Central memory CD8-positive, alpha-beta T cell (primary cell): ENCODE measurements around the gene SERPIND1.

ENCODE experiments used
- ATAC-seq: fragments of 150-1000 bp; cut with Tn5 transposase; replicated peaks from 2 replicates; pipeline ENCODE4 v1.10.0; 2022; ENCODE audit warnings: mild to moderate bottlenecking, moderate FRiP score, moderate number of reproducible peaks; ENCODE audit not compliant: poor library complexity, severe bottlenecking; ENCODE audit errors: extremely low read depth
- DNase-seq, 2 donors: peaks; one replicate each; pipeline ENCODE4 v3.0.0; 2021; ENCODE audit warnings: low spot score in 2 of 2
- H3K27ac Mint-ChIP-seq: one replicate; pipeline ENCODE4 v1.8.0; 2022; ENCODE audit warnings: low read depth, mild to moderate bottlenecking, moderate library complexity, mixed read lengths
- H3K27me3 Mint-ChIP-seq: one replicate; pipeline ENCODE4 v1.8.0; 2022; ENCODE audit warnings: mixed read lengths
- H3K36me3 Mint-ChIP-seq: one replicate; pipeline ENCODE4 v1.8.0; 2022; ENCODE audit warnings: mild to moderate bottlenecking, moderate library complexity, mixed read lengths; ENCODE audit not compliant: insufficient read depth
- H3K4me1 Mint-ChIP-seq: one replicate; pipeline ENCODE4 v1.8.0; 2022; ENCODE audit warnings: mixed read lengths
- H3K4me3 Mint-ChIP-seq: one replicate; pipeline ENCODE4 v1.8.0; 2022; ENCODE audit warnings: mild to moderate bottlenecking, moderate library complexity, mixed read lengths
- H3K9me3 Mint-ChIP-seq: one replicate; pipeline ENCODE4 v1.8.0; 2022; ENCODE audit warnings: mixed read lengths

SERPIND1 gene

GRCh38 chr22:20782083-20782482 is 8.2 kb downstream of the SERPIND1 start:
- DNase-seq (no peak), ATAC-seq (no peak)
- Mint-ChIP-seq H3K36me3 (peaks cover 29% of the 10 kb centered on the region), H3K27ac (no peak overlapping the region), H3K9me3 (no peaks in the 10 kb centered on the region), H3K4me1 (no peaks in the 10 kb centered on the region), H3K27me3 (no peaks in the 10 kb centered on the region), H3K4me3 (no peak overlapping the region)

- Mint-ChIP-seq H3K27me3 (no peaks in the 10 kb centered on the region), H3K4me3 (no peak overlapping the region), H3K36me3 (peaks cover 23% of the 10 kb centered on the region), H3K9me3 (no peaks in the 10 kb centered on the region), H3K4me1 (no peaks in the 10 kb centered on the region), H3K27ac (no peak overlapping the region)
- no peak for ATAC-seq
- DNase-seq, result no peak
Measured at GRCh38 chr22:20782596-20783299, 8.8 kb downstream of the SERPIND1 start.

GRCh38 chr22:20783300-20783673 is 9.4 kb downstream of the SERPIND1 start:
- DNase-seq (no peak), ATAC-seq (no peak)
- no peaks in the 10 kb centered on the region for H3K9me3 Mint-ChIP-seq
- H3K27me3 Mint-ChIP-seq, result no peaks in the 10 kb centered on the region
- peaks cover 19% of the 10 kb centered on the region for H3K36me3 Mint-ChIP-seq
- no peak overlapping the region for H3K4me3 Mint-ChIP-seq
- no peak overlapping the region for H3K27ac Mint-ChIP-seq
- H3K4me1 Mint-ChIP-seq, result no peaks in the 10 kb centered on the region

GRCh38 chr22:20783844-20784723 is 10.2 kb downstream of the SERPIND1 start:
- ATAC-seq (peak; percentile 64), DNase-seq (no peak)
- Mint-ChIP-seq H3K27me3 (no peaks in the 10 kb centered on the region), H3K4me3 (no peak overlapping the region), H3K27ac (no peak overlapping the region), H3K36me3 (peaks cover 14% of the 10 kb centered on the region), H3K9me3 (no peaks in the 10 kb centered on the region), H3K4me1 (no peaks in the 10 kb centered on the region)

- Mint-ChIP-seq H3K36me3 (peaks cover 12% of the 10 kb centered on the region), H3K9me3 (no peaks in the 10 kb centered on the region), H3K4me1 (no peaks in the 10 kb centered on the region), H3K27ac (no peak overlapping the region), H3K4me3 (no peak overlapping the region), H3K27me3 (no peaks in the 10 kb centered on the region)
- ATAC-seq (no peak), DNase-seq (no peak)
Measured at GRCh38 chr22:20785415-20785814, 11.5 kb downstream of the SERPIND1 start.

DNA sequence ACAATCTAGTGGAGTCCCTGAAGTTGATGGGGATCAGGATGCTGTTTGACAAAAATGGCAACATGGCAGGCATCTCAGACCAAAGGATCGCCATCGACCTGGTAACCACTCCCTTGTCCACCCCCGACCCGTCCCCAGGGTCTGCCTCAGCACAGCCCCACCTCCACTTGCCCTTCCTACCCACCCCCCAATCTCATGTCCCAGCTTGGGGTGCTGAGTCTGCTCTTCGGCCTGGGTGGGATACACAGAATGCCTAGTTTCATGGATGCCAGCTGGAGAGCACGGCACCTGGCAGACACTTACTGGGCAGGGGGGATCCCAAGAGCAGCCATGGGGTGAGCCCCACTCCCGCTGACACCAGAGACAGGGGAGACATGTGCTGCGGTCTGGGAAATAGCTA is 12.1 kb downstream of the SERPIND1 start:
- Mint-ChIP-seq H3K9me3 (no peaks in the 10 kb centered on the region), H3K36me3 (peaks cover 15% of the 10 kb centered on the region), H3K4me1 (no peaks in the 10 kb centered on the region), H3K27ac (no peak overlapping the region), H3K27me3 (no peaks in the 10 kb centered on the region), H3K4me3 (no peak overlapping the region)
- no peak for DNase-seq
- ATAC-seq, result no peak

DNA sequence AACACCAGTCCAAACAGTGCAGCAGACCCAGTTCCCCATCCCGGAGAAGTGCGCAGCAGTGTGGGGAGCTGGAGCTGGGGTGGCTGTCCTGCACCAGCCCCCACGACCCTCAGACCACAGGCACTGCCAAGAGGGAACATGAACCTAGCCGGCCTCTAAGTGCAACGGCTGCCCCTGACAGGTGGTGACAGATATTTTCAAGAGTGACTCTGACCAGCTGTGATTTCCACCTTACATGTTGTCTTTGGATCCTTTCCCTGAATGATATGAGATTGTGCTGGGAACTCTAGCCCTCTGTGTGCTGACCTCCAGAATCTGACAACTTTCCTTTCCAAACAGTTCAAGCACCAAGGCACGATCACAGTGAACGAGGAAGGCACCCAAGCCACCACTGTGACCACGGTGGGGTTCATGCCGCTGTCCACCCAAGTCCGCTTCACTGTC is 12.6 kb downstream of the SERPIND1 start:
- Mint-ChIP-seq H3K36me3 (peaks cover 16% of the 10 kb centered on the region), H3K27me3 (no peaks in the 10 kb centered on the region), H3K27ac (no peak overlapping the region), H3K4me3 (no peak overlapping the region), H3K9me3 (no peaks in the 10 kb centered on the region), H3K4me1 (no peaks in the 10 kb centered on the region)
- ATAC-seq (no peak), DNase-seq (no peak)

DNA sequence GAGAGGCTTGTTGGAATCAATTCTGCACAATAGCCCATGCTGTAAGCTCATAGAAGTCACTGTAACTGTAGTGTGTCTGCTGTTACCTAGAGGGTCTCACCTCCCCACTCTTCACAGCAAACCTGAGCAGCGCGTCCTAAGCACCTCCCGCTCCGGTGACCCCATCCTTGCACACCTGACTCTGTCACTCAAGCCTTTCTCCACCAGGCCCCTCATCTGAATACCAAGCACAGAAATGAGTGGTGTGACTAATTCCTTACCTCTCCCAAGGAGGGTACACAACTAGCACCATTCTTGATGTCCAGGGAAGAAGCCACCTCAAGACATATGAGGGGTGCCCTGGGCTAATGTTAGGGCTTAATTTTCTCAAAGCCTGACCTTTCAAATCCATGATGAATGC is 13.3 kb downstream of the SERPIND1 start:
- no peak overlapping the region for H3K27ac Mint-ChIP-seq

GRCh38 chr22:20787746-20788626 is 14.1 kb downstream of the SERPIND1 start:
- DNase-seq (no peak), ATAC-seq (no peak)
- Mint-ChIP-seq H3K27ac (no peak overlapping the region), H3K27me3 (no peaks in the 10 kb centered on the region), H3K4me1 (no peaks in the 10 kb centered on the region), H3K36me3 (peaks cover 22% of the 10 kb centered on the region), H3K4me3 (no peak overlapping the region), H3K9me3 (no peaks in the 10 kb centered on the region)

More for the DNA sequence above, 13.3 kb downstream of the SERPIND1 start:
- H3K4me1 Mint-ChIP-seq, result no peaks in the 10 kb centered on the region
- no peak for DNase-seq
- H3K4me3 Mint-ChIP-seq, result no peak overlapping the region
- ATAC-seq, result no peak
- H3K9me3 Mint-ChIP-seq, result no peaks in the 10 kb centered on the region
- H3K27me3 Mint-ChIP-seq, result no peaks in the 10 kb centered on the region
- H3K36me3 Mint-ChIP-seq, result peaks cover 19% of the 10 kb centered on the region

- no peak for DNase-seq
- Mint-ChIP-seq H3K27ac (no peak overlapping the region), H3K9me3 (no peaks in the 10 kb centered on the region), H3K4me1 (no peaks in the 10 kb centered on the region), H3K27me3 (no peaks in the 10 kb centered on the region), H3K36me3 (peaks cover 20% of the 10 kb centered on the region), H3K4me3 (no peak overlapping the region)
- no peak for ATAC-seq
Measured at GRCh38 chr22:20788627-20789344, 14.9 kb downstream of the SERPIND1 start.

GRCh38 chr22:20792221-20792965 is 18.5 kb downstream of the SERPIND1 start:
- Mint-ChIP-seq H3K27ac (no peak overlapping the region), H3K4me1 (no peaks in the 10 kb centered on the region), H3K27me3 (no peaks in the 10 kb centered on the region), H3K4me3 (no peak overlapping the region), H3K9me3 (no peaks in the 10 kb centered on the region), H3K36me3 (peaks cover 31% of the 10 kb centered on the region)
- ATAC-seq, result no peak
- no peak for DNase-seq
